GM21737 (cell line): ENCODE measurements around the gene BFAR.
"Not testable (repeated sequence)": the region's sequence is repeated elsewhere in the genome, so short reads cannot be mapped to it uniquely, and the experiment has no call there.

ENCODE experiments used
- ATAC-seq: cut with Tn5 transposase; IDR thresholded peaks from one replicate; pipeline ENCODE4 v1.9.1; 2021; ENCODE audit warnings: mild to moderate bottlenecking, moderate library complexity; ENCODE audit not compliant: unreplicated experiment

Gene BFAR

DNA sequence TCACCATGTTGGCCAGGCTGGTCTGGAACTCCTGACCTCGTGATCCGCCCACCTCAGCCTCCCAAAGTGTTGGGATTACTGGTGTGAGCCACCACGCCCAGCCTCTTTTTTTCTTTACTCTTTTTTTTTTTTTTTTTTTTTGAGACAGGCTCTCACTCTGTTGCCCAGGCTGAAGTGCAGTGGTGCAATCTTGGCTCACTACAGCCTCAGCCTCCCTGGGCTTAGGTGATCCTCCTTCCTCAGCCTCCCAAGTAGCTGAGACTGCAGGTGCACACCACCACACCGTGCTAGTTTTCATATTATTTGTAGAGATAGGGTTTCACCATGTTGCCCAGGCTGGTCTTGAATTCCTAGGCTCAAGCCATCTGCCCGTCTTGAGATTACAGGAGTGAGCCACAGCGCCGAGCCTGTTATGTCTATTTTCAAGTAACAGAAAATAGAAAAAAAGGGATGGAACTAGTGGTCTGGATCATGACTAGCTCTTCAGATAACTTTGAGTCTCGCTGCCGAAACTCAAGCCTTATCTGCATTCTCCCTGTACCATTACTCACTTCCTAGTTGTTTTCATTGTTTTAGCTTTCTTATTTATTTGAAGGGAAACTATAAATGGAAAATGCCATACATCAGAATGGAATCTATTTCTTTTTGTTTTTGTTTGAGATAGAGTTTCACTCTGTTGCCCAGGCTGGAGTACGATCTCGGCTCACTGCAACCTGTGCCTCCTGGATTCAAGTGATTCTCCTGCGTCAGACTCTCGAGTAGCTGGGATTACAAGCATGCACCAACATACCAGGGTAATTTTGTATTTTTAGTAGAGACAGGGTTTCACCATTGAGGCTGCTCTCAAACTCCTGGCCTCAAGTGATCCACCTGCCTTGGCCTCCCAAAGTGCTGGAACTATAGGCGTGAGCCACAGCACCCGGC is 53.4 kb downstream of the BFAR start:
- not testable (repeated sequence) for ATAC-seq

- not testable (repeated sequence) for ATAC-seq
Measured at GRCh38 chr16:14694129-14694528, 61.4 kb downstream of the BFAR start, which contains the start of gene PLA2G10. Gene PLA2G10, minus strand, starts transcription at chr16:14694308. Its CDS starts 79 bp downstream, at chr16:14694229.

DNA sequence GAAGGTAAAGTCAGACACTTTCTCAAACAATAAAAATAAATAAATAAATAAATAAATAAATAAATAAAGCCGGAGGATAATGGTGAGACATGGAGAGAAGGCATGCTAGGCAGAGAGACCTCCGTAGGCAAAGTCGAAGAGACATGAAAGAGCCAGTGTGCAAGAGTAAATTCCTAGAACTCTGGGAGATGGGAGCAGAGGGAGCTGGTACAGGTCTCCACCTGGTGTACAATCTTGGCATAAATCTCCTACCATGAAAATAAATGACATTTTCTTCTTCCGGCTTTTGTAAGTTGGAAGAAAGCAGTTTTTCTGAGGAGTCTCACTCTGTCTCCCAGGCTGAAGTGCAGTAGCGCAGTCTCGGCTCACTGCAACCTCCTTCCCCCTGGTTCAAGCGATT is 69.1 kb downstream of the BFAR start:
- ATAC-seq: not testable (repeated sequence)

DNA sequence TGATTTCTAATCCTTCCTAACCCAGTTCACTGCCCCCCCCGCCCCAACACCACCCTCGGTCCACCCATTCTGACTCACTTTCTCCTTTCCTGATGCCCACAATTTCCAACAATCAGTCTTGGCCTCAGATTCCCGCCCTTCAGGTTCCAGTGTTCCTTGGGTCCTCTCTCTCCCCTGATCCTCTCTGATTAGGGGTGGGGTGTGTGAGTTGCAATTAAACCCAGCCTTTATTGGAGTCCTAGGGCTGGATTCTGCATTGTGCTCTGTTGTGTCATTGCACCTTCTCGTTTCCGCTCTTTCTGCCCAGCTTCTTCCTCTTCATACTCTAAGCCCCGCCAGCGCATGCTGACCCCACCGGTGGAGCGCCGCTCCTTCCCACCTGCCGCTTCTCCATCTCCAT is 69.9 kb downstream of the BFAR start:
- not testable (repeated sequence) for ATAC-seq

DNA sequence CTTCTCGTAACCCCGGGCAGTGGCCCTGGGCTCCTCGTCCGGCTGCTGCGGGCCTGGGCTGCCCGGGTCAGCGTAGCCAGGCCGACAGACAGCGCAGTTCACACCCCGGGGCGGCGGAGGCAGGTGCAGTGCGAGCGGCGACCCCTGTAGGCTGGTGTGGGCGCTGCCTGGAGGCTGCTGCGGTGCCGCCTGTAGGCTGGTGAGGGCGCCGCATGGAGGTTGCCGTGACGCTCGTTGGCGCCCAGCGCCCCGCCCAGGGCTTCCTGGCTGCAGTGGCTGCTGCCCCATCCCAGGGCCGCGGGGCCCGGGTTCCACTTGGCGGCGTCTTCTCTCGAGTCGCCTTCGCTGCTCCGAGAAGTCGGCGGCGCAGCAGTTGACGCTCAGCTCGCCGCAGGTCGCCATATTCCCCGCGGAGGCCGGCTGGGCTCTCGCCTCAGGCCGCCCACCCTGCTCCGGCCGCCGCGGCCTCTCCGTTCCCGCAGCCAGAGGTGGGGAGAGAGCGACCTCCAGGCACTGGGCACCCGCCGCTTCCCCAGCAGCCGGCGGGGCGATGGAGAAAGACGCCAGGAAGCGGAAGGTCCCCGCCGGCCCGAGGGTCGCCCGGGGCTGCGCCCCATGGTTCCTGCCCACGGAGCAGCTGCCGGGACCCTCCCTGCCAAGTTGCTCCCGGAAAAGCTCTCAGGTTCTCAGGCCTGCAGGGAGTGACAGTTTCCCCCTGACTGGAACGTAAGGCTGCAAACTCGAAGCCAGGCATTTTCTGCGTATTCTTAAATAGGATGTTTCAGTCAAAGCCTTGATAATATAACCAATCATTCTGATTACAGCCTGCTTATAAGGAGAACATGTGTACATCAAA is 70.6 kb downstream of the BFAR start, which contains the start of gene NPIPA3:
NPIPA3 (plus strand) TSS at position 256 of the 856 bp plus-strand sequence. CDS start 5,533 bp downstream, outside the sequence.
- ATAC-seq: peak; percentile 99
